Measurements from ENCODE around the gene CADM2. TPM values are rescaled to one million over a fixed set of nuclear protein-coding genes. Genes with fewer than 3 reads are reported as not detected.

CADM2 gene
- total RNA-seq, 1 experiment from 2014 or later: 0.64 TPM

- intact Hi-C loops (cut with micrococcal nuclease; ENCODE audit: unreplicated experiment) (no loop called here), in situ Hi-C loops (cut with HindIII; ENCODE audit: low pct_unique_long_range_greater_than_20kb, low sequenced_read_pairs) (no loop called here)
- DNase-seq (ENCODE audit: low read depth, low spot score) (no peak), ATAC-seq (no peak)
- H3K9me3 ChIP-seq (ENCODE audit: control insufficient read depth, insufficient read depth, low read depth, low read length): no peaks in the 10 kb centered on the region
- no peak for TF ChIP-seq REST (IDR thresholded peaks at IDR 0.05; ENCODE audit: insufficient read depth in 1 of 2, low read depth in 2 of 2, low read length in 1 of 2)
- TF ChIP-seq, protein P1, sequence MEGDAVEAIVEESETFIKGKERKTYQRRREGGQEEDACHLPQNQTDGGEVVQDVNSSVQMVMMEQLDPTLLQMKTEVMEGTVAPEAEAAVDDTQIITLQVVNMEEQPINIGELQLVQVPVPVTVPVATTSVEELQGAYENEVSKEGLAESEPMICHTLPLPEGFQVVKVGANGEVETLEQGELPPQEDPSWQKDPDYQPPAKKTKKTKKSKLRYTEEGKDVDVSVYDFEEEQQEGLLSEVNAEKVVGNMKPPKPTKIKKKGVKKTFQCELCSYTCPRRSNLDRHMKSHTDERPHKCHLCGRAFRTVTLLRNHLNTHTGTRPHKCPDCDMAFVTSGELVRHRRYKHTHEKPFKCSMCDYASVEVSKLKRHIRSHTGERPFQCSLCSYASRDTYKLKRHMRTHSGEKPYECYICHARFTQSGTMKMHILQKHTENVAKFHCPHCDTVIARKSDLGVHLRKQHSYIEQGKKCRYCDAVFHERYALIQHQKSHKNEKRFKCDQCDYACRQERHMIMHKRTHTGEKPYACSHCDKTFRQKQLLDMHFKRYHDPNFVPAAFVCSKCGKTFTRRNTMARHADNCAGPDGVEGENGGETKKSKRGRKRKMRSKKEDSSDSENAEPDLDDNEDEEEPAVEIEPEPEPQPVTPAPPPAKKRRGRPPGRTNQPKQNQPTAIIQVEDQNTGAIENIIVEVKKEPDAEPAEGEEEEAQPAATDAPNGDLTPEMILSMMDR (IDR thresholded peaks at IDR 0.05): no peak
- no peak for TF ChIP-seq TCF7L2 (IDR thresholded peaks at IDR 0.05; ENCODE audit: low read depth, low read length)
- no peak for TF ChIP-seq POLR2AphosphoS5 (IDR thresholded peaks at IDR 0.05; ENCODE audit: low read depth, low read length)
- no peak for TF ChIP-seq SIN3A (IDR thresholded peaks at IDR 0.05; ENCODE audit: borderline replicate concordance, insufficient read depth, low read depth, low read length)
- ChIA-PET CTCF (no interaction called here), POLR2A (no interaction called here)
- BruUV-seq (replicated peaks): no TSS peak
- H3K27ac ChIP-seq (ENCODE audit: low read length): no peak overlapping the region
- no peaks in the 10 kb centered on the region for H3K27me3 ChIP-seq (ENCODE audit: control insufficient read depth, insufficient read depth, low read length)
- H3K36me3 ChIP-seq (ENCODE audit: control insufficient read depth, insufficient read depth, low read length): no peaks in the 10 kb centered on the region
- no peaks in the 10 kb centered on the region for H3K4me1 ChIP-seq (ENCODE audit: control insufficient read depth, insufficient read depth, low read length)
- H3K4me3 ChIP-seq (ENCODE audit: low read depth in 2 of 2, low read length in 2 of 2): no peak overlapping the region
These were observed 709.0 kb downstream of the CADM2 start for GRCh38 chr3:85667744-85668143.

DNA sequence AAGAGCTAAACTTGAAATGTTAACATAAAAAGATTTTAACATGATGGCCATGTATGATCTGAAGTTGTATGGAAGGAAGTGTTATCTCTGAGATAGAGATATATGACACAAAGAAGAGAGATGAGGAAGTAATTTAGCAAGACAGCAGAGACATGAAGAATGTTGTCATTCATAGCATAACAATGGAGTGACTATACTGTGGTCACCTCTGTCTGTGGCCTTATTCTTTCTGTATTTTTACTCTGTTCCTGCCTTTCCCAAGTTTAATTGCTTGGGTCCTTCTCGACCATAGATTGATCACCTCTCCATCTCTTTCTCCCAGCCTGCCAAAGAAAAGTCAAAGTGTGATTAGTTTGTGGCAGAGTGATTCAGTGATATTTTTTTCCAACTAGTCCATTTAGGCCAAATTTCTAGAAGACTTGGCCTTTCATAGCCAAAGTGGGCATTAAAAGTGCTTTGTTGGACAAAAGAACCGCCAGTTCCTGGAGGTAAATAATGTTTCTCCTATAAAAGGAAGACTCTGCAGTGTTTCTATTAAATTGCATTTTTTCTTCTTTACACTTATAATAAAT lies 711.9 kb downstream of the CADM2 start:
- ATAC-seq: no peak
- in situ Hi-C loops (cut with HindIII; ENCODE audit: low pct_unique_long_range_greater_than_20kb, low sequenced_read_pairs) (no loop called here), intact Hi-C loops (cut with micrococcal nuclease; ENCODE audit: unreplicated experiment) (no loop called here)
- Histone ChIP-seq H3K36me3 (ENCODE audit: control insufficient read depth, insufficient read depth, low read length) (no peaks in the 10 kb centered on the region), H3K9me3 (ENCODE audit: control insufficient read depth, insufficient read depth, low read depth, low read length) (no peaks in the 10 kb centered on the region), H3K27ac (ENCODE audit: low read length) (no peak overlapping the region), H3K4me3 (ENCODE audit: low read depth in 2 of 2, low read length in 2 of 2) (no peak overlapping the region), H3K27me3 (ENCODE audit: control insufficient read depth, insufficient read depth, low read length) (no peaks in the 10 kb centered on the region), H3K4me1 (ENCODE audit: control insufficient read depth, insufficient read depth, low read length) (no peaks in the 10 kb centered on the region)
- DNase-seq (ENCODE audit: low read depth, low spot score): no peak
- TF ChIP-seq REST (IDR thresholded peaks at IDR 0.05; ENCODE audit: insufficient read depth in 1 of 2, low read depth in 2 of 2, low read length in 1 of 2) (no peak), POLR2AphosphoS5 (IDR thresholded peaks at IDR 0.05; ENCODE audit: low read depth, low read length) (no peak), TCF7L2 (IDR thresholded peaks at IDR 0.05; ENCODE audit: low read depth, low read length) (no peak), SIN3A (IDR thresholded peaks at IDR 0.05; ENCODE audit: borderline replicate concordance, insufficient read depth, low read depth, low read length) (no peak)
- TF ChIP-seq, protein P1 (IDR thresholded peaks at IDR 0.05): no peak
- no TSS peak for BruUV-seq (replicated peaks)
- ChIA-PET CTCF (no interaction called here), POLR2A (no interaction called here)
